HG03565 (cell line): ENCODE measurements around the gene SCN7A.
"Not testable (repeated sequence)": the region's sequence is repeated elsewhere in the genome, so short reads cannot be mapped to it uniquely, and the experiment has no call there.

Source experiments
- ATAC-seq: cut with Tn5 transposase; IDR thresholded peaks from one replicate; pipeline ENCODE4 v1.9.1; 2021; ENCODE audit warnings: mild to moderate bottlenecking, moderate library complexity; ENCODE audit not compliant: unreplicated experiment

The SCN7A gene

DNA sequence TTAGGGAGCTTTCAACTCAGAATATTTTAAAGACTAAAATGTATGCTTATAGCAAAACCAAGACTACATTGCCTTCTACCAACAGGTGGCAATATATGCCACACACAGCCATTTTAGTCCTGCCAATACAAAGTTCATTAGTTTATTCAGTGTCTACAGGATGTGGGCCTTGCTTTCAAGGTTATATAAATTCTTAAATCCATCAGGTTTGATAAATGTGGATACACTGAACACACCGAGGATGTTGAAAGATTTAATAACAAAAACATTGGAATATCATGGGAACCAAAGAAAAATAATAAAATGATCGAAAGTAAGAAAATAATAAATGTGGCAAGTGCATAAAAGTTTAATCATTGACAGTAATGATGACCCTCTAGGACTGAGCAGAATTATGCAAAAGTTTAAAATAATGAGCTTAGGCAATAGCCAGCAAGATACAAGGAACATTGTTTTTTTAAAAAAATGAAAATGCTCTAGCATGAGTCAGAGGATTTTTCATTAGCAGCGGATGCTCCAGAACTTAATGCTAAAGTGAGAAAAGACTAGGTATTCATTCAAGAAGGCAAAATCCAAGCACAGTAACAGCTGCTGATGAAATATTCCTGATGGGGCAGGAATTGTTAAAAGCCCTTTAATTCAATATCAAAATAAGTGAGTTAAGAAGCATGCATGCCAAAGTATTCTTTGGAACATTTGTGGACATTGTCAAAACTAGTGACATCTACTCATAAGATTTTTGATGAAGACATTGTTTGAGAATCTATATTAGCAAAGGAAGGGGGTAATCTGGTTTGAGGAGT, 132.5 kb downstream of the SCN7A start:
- ATAC-seq = no peak

DNA sequence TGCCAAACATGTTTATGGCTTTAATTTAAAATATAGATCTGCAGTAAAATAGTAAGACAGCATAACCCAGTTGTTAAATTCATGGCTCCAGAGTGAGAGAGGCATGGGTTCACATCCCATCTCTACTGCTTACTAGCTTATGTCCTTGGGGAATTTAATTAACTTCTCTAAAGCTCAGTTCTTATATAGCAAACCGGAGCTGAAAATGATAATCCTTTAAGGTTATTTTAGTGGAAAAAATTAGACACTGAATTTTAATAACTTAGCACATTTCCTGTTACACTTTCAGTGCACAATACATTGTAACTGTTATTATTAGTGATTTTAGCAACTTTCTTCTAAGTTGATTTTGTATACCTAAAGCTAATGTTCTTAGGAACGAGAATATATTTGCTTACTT, 133.1 kb downstream of the SCN7A start:
- no peak for ATAC-seq

DNA sequence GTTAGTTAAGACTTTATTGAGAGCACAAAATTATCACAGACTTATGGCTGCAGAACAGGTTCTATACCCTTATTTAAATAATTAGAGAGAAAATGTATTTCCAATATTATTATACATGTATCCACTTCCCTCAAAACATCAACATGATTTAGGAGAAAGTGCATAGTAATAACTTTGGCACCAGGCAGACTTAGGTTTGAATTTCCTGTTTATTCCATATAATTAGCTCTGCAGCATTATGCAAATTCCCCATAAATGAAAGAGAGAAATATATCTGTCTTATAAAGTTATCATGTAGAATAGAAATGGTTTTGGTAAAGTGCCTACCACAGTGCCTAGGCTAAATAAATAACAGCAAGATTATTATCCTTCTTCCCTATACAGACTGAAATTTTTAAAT, 133.6 kb downstream of the SCN7A start:
- ATAC-seq = no peak

DNA sequence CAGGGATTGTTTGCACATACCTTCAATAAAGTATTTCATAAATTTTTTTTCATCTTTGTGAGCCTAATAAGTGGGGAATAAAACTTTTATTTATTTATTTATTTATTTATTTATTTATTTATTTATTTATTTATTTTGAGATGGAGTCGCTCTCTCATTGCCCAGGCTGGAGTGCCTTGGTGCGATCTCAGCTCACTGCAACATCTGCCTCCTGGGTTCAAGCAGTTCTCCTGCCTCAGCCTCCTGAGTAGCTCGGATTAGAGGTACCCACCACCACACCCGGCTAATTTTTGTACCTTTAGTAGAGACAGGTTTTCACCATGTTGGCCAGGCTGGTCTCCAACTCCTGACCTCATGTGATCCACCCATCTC, 136.1 kb downstream of the SCN7A start:
- not testable (repeated sequence) for ATAC-seq

DNA sequence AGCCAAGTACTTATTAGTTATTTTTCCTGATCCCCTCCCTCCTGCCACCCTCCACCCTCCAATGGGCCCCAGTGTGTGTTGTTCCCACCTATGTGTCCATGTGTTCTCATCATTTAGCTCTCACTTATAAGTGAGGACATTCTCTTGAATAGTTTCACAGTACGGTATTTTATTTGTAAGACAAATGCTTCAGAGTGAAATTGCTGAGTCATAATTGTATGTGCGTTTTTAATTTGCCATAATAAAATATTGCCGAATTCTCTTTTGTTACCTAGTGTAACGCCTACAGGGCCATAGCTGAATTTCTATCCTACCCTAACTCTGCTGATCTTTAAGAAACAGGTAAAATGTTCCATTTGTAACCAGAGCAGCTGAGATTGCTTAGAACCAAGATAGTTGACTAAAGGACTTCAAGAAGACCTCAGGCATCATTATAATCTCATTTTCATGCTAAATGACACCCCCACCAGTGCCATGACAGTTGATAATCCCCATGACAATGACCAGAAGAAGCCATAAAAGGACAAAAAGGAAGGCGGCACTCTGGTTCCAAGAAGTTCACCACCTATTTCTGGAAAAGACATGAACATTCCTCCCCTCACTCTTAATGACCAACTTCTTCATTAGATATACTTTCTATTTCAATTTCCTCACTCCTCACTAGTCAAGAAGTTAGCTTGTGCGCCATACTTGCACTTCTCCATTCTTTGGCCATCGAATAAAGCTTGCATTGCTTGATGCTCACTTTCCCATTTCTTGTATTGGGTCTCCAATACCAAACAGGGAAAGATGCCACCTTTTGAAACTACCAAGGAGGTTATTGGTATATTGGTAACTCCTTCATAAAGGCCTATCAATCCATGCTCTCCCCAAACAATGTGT, 136.7 kb downstream of the SCN7A start:
- no peak for ATAC-seq
